HG02678 (cell line): ENCODE results near the gene UBAP1.
"Not testable (repeated sequence)": the region's sequence is repeated elsewhere in the genome, so short reads cannot be mapped to it uniquely, and the experiment has no call there.

ENCODE experiments used
- ATAC-seq: cut with Tn5 transposase; IDR thresholded peaks from one replicate; pipeline ENCODE4 v1.9.1; 2021; ENCODE audit warnings: mild to moderate bottlenecking, moderate library complexity; ENCODE audit not compliant: unreplicated experiment

The UBAP1 gene

GRCh38 chr9:34179213-34180136 is 632 bp downstream of the UBAP1 start:
- ATAC-seq: peak; percentile 8

- peak; percentile 84 for ATAC-seq
Observed at GRCh38 chr9:34185778-34186551, 7.1 kb downstream of the UBAP1 start.

DNA sequence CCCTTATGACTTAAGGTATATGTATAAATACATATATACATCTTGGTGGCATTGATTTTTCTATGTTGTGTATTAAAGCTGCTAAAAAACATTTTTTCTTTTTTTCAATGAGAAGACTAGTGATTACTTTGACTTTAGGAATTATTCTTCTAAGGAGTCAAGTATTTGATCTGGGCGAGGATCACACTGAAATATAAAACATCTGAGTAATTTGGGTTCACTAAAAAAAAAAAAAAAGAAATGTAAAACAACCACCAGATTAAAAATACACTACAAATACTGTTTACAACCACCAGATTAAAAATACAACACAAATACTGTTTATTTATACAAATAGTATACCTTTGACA is 9.0 kb downstream of the UBAP1 start:
- no peak for ATAC-seq

- ATAC-seq: no peak
Observed at GRCh38 chr9:34190996-34191892, 12.4 kb downstream of the UBAP1 start.

DNA sequence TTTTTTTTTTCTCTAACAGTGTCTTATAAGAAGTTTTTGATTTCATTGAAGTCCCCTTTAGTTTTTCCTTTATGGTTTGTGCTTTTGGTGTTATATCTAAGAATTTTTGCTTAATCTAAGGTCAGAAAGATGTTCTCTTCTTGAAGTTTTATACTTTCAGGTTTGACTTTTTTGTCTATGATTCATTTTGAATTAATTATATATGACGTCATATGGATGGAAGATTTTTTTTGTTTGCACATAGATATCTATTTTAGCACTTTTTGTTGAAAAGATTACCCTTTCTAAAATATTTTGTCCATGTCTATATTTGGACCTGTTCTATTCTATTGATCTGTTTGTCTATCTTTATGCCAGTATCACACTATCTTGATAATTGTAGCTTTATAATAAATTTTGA is 16.3 kb downstream of the UBAP1 start:
- no peak for ATAC-seq

DNA sequence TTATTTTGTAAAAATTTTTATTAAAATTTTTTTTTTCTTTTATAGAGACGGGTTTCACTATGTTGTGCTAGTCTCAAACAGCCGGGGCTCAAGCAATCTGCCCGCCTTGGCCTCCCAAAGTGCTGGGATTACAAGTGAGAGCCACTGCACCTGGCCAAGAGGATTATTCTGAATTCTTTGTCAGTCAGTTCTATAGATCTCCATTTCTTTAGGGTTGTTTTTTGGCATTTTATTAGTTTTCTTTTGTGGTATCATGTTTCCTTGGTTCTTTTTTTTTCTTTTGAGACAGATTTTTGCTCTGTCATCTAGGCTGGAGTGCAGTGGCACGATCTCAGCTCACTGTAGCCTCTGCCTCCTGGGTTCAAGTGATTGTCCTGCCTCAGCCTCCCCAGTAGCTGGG is 18.4 kb downstream of the UBAP1 start:
- ATAC-seq: not testable (repeated sequence)

- no peak for ATAC-seq
Observed at GRCh38 chr9:34197756-34198711, 19.2 kb downstream of the UBAP1 start.

DNA sequence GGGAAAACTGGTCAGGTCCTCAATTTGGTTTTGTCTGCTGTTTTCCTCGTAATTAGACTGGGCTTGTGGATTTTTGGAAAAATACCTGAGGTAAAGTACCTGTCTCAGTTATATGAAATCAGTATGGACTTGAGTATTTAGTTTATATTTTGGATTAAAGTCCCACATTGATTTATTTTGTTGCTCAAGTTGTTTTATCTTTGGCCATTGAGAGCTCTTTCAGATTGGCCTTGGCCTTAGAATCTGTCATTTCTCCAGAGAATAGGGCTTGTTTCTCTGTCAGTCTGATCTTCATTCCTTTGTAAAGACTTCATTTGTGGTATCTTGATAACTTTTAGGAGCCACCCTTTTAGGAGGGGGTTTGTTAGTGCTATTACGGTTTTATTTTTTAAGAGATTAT is 21.2 kb downstream of the UBAP1 start:
- ATAC-seq: no peak

- no peak for ATAC-seq
Observed at GRCh38 chr9:34203275-34203991, 24.6 kb downstream of the UBAP1 start.

- ATAC-seq: no peak
Observed at GRCh38 chr9:34203992-34204635, 25.3 kb downstream of the UBAP1 start.

GRCh38 chr9:34205102-34205501 is 26.3 kb downstream of the UBAP1 start:
- ATAC-seq: no peak

GRCh38 chr9:34206561-34206960 is 27.7 kb downstream of the UBAP1 start:
- no peak for ATAC-seq

DNA sequence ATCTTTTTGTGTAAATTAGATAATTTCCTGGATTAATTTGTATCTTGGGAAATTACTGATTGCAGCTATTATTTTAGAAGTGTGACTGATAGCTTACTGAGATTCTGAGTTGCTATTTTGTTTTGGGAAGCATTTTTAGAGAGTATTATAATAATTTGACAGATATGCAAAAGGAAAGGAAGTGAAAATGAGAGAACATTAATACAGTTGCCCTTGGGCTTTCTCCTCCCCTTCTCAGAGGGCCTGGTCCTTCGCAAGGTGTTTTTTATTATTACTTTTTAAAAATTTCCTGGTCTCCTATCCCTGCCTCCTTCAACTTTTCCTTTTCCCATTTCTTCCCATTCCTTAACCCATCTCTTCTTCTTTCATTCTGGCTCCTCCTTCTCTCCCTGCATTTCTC is 32.6 kb downstream of the UBAP1 start:
- ATAC-seq: no peak

DNA sequence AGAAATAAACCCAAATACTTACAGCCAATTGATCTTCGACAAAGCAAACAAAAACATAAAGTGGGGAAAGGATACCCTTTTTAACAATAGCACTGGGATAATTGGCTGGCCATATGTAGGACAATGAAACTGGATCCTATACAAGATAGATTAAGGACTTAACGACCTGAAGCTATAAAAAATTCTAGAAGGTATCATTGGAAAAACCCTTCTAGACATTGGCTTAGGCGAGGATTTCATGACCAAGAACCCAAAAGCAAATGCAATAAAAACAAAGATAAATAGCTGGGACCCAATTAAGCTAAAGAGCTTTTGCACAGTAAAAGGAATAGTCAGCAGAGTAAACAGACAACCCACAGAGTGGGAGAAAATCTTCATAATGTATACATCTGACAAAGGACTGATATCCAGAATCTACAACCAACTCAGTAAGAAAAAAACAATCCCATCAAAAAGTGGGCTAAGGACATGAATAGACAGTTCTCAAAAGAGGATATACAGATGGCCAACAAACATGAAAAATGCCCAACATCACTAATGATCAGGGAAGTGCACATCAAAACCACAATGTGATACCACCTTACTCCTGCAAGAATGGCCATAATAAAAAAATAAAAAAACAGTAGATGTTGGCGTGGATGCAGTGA is 35.6 kb downstream of the UBAP1 start:
- ATAC-seq: not testable (repeated sequence)

DNA sequence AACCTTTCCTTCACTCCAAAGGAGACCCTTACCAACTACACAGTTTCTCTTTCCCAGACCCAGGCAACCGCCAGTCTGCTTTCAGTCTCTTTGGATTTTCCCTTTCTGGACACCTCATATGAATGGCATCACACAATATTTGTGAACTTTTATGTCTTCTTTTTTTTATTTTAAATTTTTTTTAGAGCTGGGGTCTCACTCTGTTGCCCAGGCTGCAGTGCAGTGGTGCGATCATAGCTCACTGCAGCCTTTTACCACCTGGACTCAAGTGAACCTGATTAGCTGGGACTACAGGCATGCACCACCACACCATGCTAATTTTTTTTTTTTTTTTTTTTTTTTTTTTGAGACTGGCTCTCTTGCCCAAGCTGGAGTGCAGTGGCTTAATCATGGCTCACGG is 37.5 kb downstream of the UBAP1 start:
- no peak for ATAC-seq

DNA sequence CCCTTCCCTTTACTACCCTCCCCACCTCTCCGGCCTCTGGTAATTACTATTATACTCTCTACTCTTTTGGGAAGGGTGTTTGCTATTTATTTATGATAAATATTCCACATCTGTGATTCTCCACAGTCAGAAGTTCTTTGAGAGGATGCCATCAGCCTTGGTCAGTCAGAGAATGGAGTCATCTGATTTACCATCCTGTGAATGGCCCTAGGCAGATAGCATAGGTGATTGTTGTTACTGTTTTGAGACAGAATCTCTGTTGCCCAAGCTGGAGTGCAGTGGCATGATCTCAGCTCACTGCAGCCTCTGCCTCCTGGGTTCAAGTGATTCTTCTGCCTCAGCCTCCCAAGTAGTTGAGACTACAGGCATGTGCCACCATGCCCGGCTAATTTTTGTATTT is 38.2 kb downstream of the UBAP1 start:
- ATAC-seq: not testable (repeated sequence)

GRCh38 chr9:34218446-34218845 is 39.6 kb downstream of the UBAP1 start:
- ATAC-seq: no peak

DNA sequence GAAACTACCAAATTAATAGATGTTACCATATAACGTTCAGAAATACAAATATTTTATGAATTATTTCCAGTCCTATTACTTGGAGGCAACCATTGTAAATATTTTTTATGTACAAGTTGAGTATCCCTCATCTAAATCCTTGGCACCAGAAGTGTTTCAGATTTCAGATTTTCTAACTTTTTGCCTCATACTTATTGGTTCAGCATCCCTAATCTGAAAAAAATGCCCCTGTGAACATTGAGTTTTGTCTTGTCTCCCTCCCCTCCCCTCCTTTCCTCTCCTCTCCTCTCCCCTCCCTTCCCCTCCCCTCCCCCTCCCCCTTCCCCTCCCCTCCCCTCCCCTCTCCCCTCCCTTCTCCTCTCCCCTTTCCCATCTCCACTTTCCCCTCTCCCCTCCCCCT is 40.6 kb downstream of the UBAP1 start:
- ATAC-seq: no peak
